K562 (cell line): Measurements from ENCODE around the gene GABBR1. TPM values are rescaled to one million over a fixed set of nuclear protein-coding genes. Genes with fewer than 3 reads are reported as not detected.

Experiments used
- ATF2 ChIP-seq: sonication (generic); formaldehyde crosslinking; IDR thresholded peaks from 2 replicates; pipeline ENCODE4 v1.8.1; 2022; ENCODE audit warnings: missing genetic modification reagents
- EP300 ChIP-seq: IDR thresholded peaks from 2 replicates; pipeline ENCODE4 v1.6.1; 2012; ENCODE audit warnings: low read length, improper control_type of control experiment
- ETV6 ChIP-seq, 3 experiments: fragments of 150-350 bp in 1 of 3; sonication (generic) in 1 of 3; formaldehyde crosslinking in 1 of 3; IDR thresholded peaks; 2 replicates each; pipeline versions ENCODE4 v1.6.1 to v1.8.0; 2014 to 2022; ENCODE audit warnings: borderline replicate concordance in 2 of 3, low read depth in 2 of 3, antibody characterized with exemption in 1 of 3, low read length in 1 of 3, mild to moderate bottlenecking in 1 of 3, missing genetic modification reagents in 1 of 3
- HNRNPLL ChIP-seq: fragments of 200-400 bp; formaldehyde crosslinking; IDR thresholded peaks from 2 replicates; pipeline ENCODE4 v1.6.1; 2017; ENCODE audit warnings: low read length, low read depth, mild to moderate bottlenecking; ENCODE audit not compliant: poor library complexity, severe bottlenecking
- KAT8 ChIP-seq: fragments of 450-650 bp; IDR thresholded peaks from 2 replicates; pipeline ENCODE4 v1.6.1; 2016; ENCODE audit warnings: low read depth, mild to moderate bottlenecking
- MBD1 ChIP-seq: fragments of 250-450 bp; sonication (Bioruptor Pico); IDR thresholded peaks from 2 replicates; pipeline ENCODE4 v1.8.0; 2022; ENCODE audit warnings: inconsistent platforms
- NCOA4 ChIP-seq: fragments of 450-650 bp; IDR thresholded peaks from 2 replicates; pipeline ENCODE4 v1.6.1; 2018; ENCODE audit warnings: mild to moderate bottlenecking; ENCODE audit not compliant: partially characterized antibody
- NUFIP1 ChIP-seq: fragments of 450-650 bp; IDR thresholded peaks from 2 replicates; pipeline ENCODE4 v1.6.1; 2018; ENCODE audit not compliant: partially characterized antibody
- PPARD ChIP-seq: fragments of 250-450 bp; sonication (Bioruptor Pico); IDR thresholded peaks from 2 replicates; pipeline ENCODE4 v1.8.0; 2022; ENCODE audit warnings: inconsistent platforms, mild to moderate bottlenecking, moderate library complexity
- PRPF4 ChIP-seq: fragments of 200-400 bp; formaldehyde crosslinking; IDR thresholded peaks from one replicate; pipeline ENCODE4 v1.6.1; 2017; ENCODE audit warnings: low read length, low read depth, mild to moderate bottlenecking; ENCODE audit not compliant: insufficient read depth, poor library complexity, severe bottlenecking
- RUNX1 ChIP-seq: sonication (generic); IDR thresholded peaks from 2 replicates; pipeline ENCODE4 v1.6.1; 2016; ENCODE audit warnings: antibody characterized with exemption, low read depth
- SMAD1 ChIP-seq: fragments of 150-350 bp; IDR thresholded peaks from 2 replicates; pipeline ENCODE4 v1.6.1; 2014; ENCODE audit warnings: low read length, low read depth; ENCODE audit not compliant: partially characterized antibody
- SNRNP70 ChIP-seq: fragments of 200-400 bp; formaldehyde crosslinking; optimal IDR thresholded peaks from 2 replicates; pipeline ENCODE3; 2017; ENCODE audit warnings: low read depth, low read length
- TRIM25 ChIP-seq: fragments of 450-650 bp; IDR thresholded peaks from 2 replicates; pipeline ENCODE4 v1.7.0; 2016; ENCODE audit warnings: borderline replicate concordance
- ZBTB33 ChIP-seq: sonication (generic); formaldehyde crosslinking; IDR thresholded peaks from 2 replicates; pipeline ENCODE4 v1.8.1; 2023; ENCODE audit warnings: mild to moderate bottlenecking, missing genetic modification reagents
- ZNF133 ChIP-seq: fragments of 250-450 bp; sonication (Bioruptor Pico); IDR thresholded peaks from 2 replicates; pipeline ENCODE4 v1.4.0; 2020; ENCODE audit warnings: mild to moderate bottlenecking
- ZNF146 ChIP-seq: IDR thresholded peaks from one replicate; pipeline ENCODE4 v1.6.1; 2018; ENCODE audit warnings: missing compliant biosample characterization; ENCODE audit not compliant: unreplicated experiment
- ZNF589 ChIP-seq: fragments of 200-800 bp; sonication (Bioruptor generic); IDR thresholded peaks from 2 replicates; pipeline ENCODE4 v1.6.1; 2016; ENCODE audit warnings: low read depth, missing genetic modification characterization, missing compliant biosample characterization
- ZNF75A ChIP-seq: fragments of 450-650 bp; formaldehyde crosslinking; IDR thresholded peaks from 2 replicates; pipeline ENCODE4 v1.4.0; 2020; ENCODE audit warnings: mild to moderate bottlenecking
- ZSCAN32 ChIP-seq: fragments of 450-650 bp; formaldehyde crosslinking; IDR thresholded peaks from 2 replicates; pipeline ENCODE4 v1.4.0; 2020; ENCODE audit warnings: mild to moderate bottlenecking, moderate library complexity
- polyA plus RNA-seq, 8 experiments: library from polyadenylated mRNA; depleted of rRNA in 4 of 8; stranded (reverse) in 5 of 8; unstranded in 3 of 8; fragments of >200 nt; fragmentation: Nextera tagmentation in 2 of 8; fragmentation: Illumina TruSeq in 1 of 8; extraction: Ambion mirVana in 2 of 8; extraction: Trizol in 1 of 8; gene quantifications; 2 replicates each; pipeline versions ENCODE4 v1.2.1 to v1.2.3, GENCODE V29; 2011 to 2014; ENCODE audit warnings: inconsistent platforms in 1 of 8, missing spikeins in 1 of 8
- total RNA-seq, 7 experiments: library from RNA; depleted of rRNA in 6 of 7; stranded (reverse); fragments of >200 nt in 6 of 7; fragmentation: Illumina TruSeq in 2 of 7; extraction: Trizol in 2 of 7; gene quantifications; 2 replicates each; pipeline versions ENCODE4 v1.2.1 to v1.2.3, GENCODE V29; 2011 to 2021; ENCODE audit warnings: low replicate concordance in 1 of 7

GABBR1 gene
- total and polyA plus RNA-seq, 9 of the 15 experiments (the other 6 are each of a cell fraction or from before 2014, with no cell fraction given), result 2.2 to 48.3 (median 20.8) TPM

- TF ChIP-seq TRIM25, result no peak
- no peak for TF ChIP-seq PPARD
- TF ChIP-seq ZNF133 (CRISPR knock-in tag), result no peak
- peak; percentile 82 for TF ChIP-seq HNRNPLL
- no peak for TF ChIP-seq ZSCAN32 (CRISPR knock-in tag)
- TF ChIP-seq ATF2 (CRISPR knock-in tag), result no peak
- no peak for TF ChIP-seq NCOA4
- TF ChIP-seq ZBTB33 (CRISPR knock-in tag), result no peak
- TF ChIP-seq ZNF589 (CRISPR knock-in tag), result no peak
- no peak for TF ChIP-seq ZNF146 (CRISPR knock-in tag)
- TF ChIP-seq ETV6 (IDR thresholded peaks at IDR 0.05; ENCODE audit: borderline replicate concordance in 1 of 2, low read depth in 2 of 2, low read length in 1 of 2), result no peak
- TF ChIP-seq ETV6 (CRISPR knock-in tag; IDR thresholded peaks at IDR 0.05; ENCODE audit: borderline replicate concordance), result no peak
- TF ChIP-seq PRPF4, result no peak
- no peak for TF ChIP-seq RUNX1
- TF ChIP-seq MBD1 (CRISPR knock-in tag), result no peak
- TF ChIP-seq KAT8, result no peak
- TF ChIP-seq SNRNP70, result no peak
- no peak for TF ChIP-seq ZNF75A (CRISPR knock-in tag)
- no peak for TF ChIP-seq EP300
- TF ChIP-seq SMAD1, result no peak
- TF ChIP-seq NUFIP1, result no peak
Observed at GRCh38 chr6:29649701-29650673, 17.0 kb upstream of the GABBR1 start (continued).
